Left lung (tissue), 10 donors: ENCODE data around the gene STAP2. TPM values are rescaled to one million over a fixed set of nuclear protein-coding genes. Genes with fewer than 3 reads are reported as not detected.

ENCODE experiments used
- ATAC-seq: fragments of 200-7000 bp; cut with Tn5 transposase; one replicate; pipeline ENCODE4 v1.9.1; 2020; ENCODE audit warnings: moderate library complexity
- DNase-seq, 4 donors: peaks; one replicate each; pipeline ENCODE4 v3.0.0-alpha.2; 2013 to 2020
- H3K27ac ChIP-seq, 2 donors: fragments of 200-600 bp; sonication (generic) in 1 of 2; one replicate each; pipeline versions ENCODE4 v1.5.0 to v1.8.0; 2020 to 2021
- H3K27me3 ChIP-seq, 2 donors: fragments of 200-600 bp; sonication (generic) in 1 of 2; one replicate each; pipeline versions ENCODE4 v1.5.0 to v1.8.0; 2020 to 2021
- H3K36me3 ChIP-seq, 2 donors: fragments of 200-600 bp; sonication (generic) in 1 of 2; one replicate each; pipeline versions ENCODE4 v1.5.0 to v1.8.0; 2020 to 2021
- H3K4me1 ChIP-seq, 2 donors: fragments of 200-600 bp; one replicate each; pipeline ENCODE4 v1.8.0; 2021
- H3K4me3 ChIP-seq, 2 donors: fragments of 200-600 bp; sonication (generic) in 1 of 2; one replicate each; pipeline versions ENCODE4 v1.5.0 to v1.8.0; 2020 to 2021; ENCODE audit warnings: mild to moderate bottlenecking in 1 of 2
- H3K9me3 ChIP-seq, 2 donors: fragments of 200-600 bp; sonication (generic) in 1 of 2; one replicate each; pipeline versions ENCODE4 v1.5.0 to v1.8.0; 2020 to 2021
- CTCF ChIP-seq, 2 donors: fragments of 200-600 bp; sonication (generic) in 1 of 2; IDR thresholded peaks; one replicate each; pipeline versions ENCODE4 v1.5.0 to v1.8.0; 2021; ENCODE audit warnings: antibody characterized with exemption in 2 of 2
- intact Hi-C, 2 donors: fragments of 100-400 bp; cut with DNase I; formaldehyde crosslinking; loops; one replicate each; pipeline versions ENCODE4 v1.11.2 to v1.14.2; 2022
- polyA plus RNA-seq, 6 donors: library from polyadenylated mRNA; unstranded; fragments of 120-200 nt; gene quantifications; one replicate each; pipeline ENCODE4 v1.2.1, GENCODE V29; 2013; ENCODE audit not compliant: insufficient read length in 6 of 6
- total RNA-seq, 2 donors: library from RNA; stranded (reverse); fragmentation: NEBNext Ultra II Directional; extraction: Animal tissue kit (Norgen Biotek cat#: 25700); gene quantifications; one replicate each; pipeline ENCODE4 v1.2.1, GENCODE V29; 2021
- donor health status: DM: no; HTN: yes; CAD: no.
- donor health status: DM: no; HTN: no; CAD: no.

STAP2 gene
- total and polyA plus RNA-seq, 8 donors, result 14.1 to 41.5 (median 36.2) TPM

GRCh38 chr19:4360641-4361151 lies 22.1 kb upstream of the STAP2 start:
- H3K27me3 ChIP-seq, result no peaks in the 10 kb centered on the region
- peak in 1 of 4 donors; percentile 86 for DNase-seq
- intact Hi-C loops, result no loop called here
- no peaks in the 10 kb centered on the region for H3K4me1 ChIP-seq
- H3K27ac ChIP-seq, result peak overlapping the region in 1 of 2 donors; percentile 8
- H3K9me3 ChIP-seq, result no peaks in the 10 kb centered on the region
- no peak for TF ChIP-seq CTCF (IDR thresholded peaks at IDR 0.05)
- no peak for ATAC-seq
- H3K36me3 ChIP-seq, result peaks cover 0 to 96% of the 10 kb centered on the region in 2 donors
- H3K4me3 ChIP-seq, result no peak overlapping the region

- DNase-seq (no peak), ATAC-seq (no peak)
- Histone ChIP-seq H3K4me1 (no peaks in the 10 kb centered on the region), H3K27me3 (no peaks in the 10 kb centered on the region), H3K36me3 (peaks cover 0 to 94% of the 10 kb centered on the region in 2 donors), H3K4me3 (no peak overlapping the region), H3K27ac (peak overlapping the region in 1 of 2 donors; percentile 8), H3K9me3 (no peaks in the 10 kb centered on the region)
- intact Hi-C loops, result no loop called here
- no peak for TF ChIP-seq CTCF (IDR thresholded peaks at IDR 0.05)
Measured at GRCh38 chr19:4360081-4360569, 21.5 kb upstream of the STAP2 start.

GRCh38 chr19:4359627-4360000 lies 21.0 kb upstream of the STAP2 start:
- Histone ChIP-seq H3K9me3 (no peaks in the 10 kb centered on the region), H3K36me3 (peaks cover 0 to 95% of the 10 kb centered on the region in 2 donors), H3K4me3 (no peak overlapping the region), H3K4me1 (no peaks in the 10 kb centered on the region), H3K27ac (no peak overlapping the region), H3K27me3 (no peaks in the 10 kb centered on the region)
- DNase-seq, result no peak
- intact Hi-C loops, result no loop called here
- no peak for ATAC-seq
- TF ChIP-seq CTCF (IDR thresholded peaks at IDR 0.05), result no peak

- ATAC-seq (no peak), DNase-seq (no peak)
- intact Hi-C loops, result no loop called here
- Histone ChIP-seq H3K4me1 (no peaks in the 10 kb centered on the region), H3K27me3 (no peaks in the 10 kb centered on the region), H3K36me3 (peaks cover 0 to 93% of the 10 kb centered on the region in 2 donors), H3K9me3 (no peaks in the 10 kb centered on the region), H3K4me3 (no peak overlapping the region), H3K27ac (no peak overlapping the region)
- no peak for TF ChIP-seq CTCF (IDR thresholded peaks at IDR 0.05)
Measured at GRCh38 chr19:4358709-4359626, 20.3 kb upstream of the STAP2 start.

DNA sequence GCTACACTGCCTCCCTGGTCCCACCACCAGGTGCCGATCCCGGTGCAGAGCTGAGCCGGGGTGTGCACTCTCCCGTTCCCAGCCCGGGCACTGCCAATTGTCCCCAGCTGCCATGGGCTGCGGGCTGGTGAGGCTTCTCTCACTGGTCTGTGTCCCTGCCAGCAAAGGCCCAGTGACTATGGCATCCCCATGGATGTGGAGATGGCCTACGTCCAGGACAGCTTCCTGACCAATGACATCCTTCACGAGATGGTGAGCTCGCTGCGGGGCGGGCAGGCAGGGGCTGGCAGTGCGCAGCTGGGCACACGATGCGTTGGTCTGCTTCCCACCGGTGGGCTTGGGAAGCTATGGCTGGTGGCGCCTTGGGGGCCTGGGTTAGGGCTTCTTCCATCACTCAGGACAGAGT lies 19.3 kb upstream of the STAP2 start:
- DNase-seq (no peak), ATAC-seq (no peak)
- intact Hi-C loops, result no loop called here
- H3K4me1 ChIP-seq, result no peaks in the 10 kb centered on the region
- H3K27me3 ChIP-seq, result no peaks in the 10 kb centered on the region
- H3K36me3 ChIP-seq, result peaks cover 0 to 82% of the 10 kb centered on the region in 2 donors
- no peaks in the 10 kb centered on the region for H3K9me3 ChIP-seq
- TF ChIP-seq CTCF (IDR thresholded peaks at IDR 0.05), result no peak
- H3K27ac ChIP-seq, result no peak overlapping the region
- no peak overlapping the region for H3K4me3 ChIP-seq
